Hepatocyte (in vitro differentiated cells): Measurements from ENCODE around the gene ALOX12.

Source experiments
- EZH2phosphoT487 ChIP-seq: fragments of 200-600 bp; sonication (generic); IDR thresholded peaks from one replicate; pipeline ENCODE4 v1.6.1; 2018; ENCODE audit warnings: antibody characterized with exemption, mild to moderate bottlenecking, low read depth, moderate library complexity; ENCODE audit not compliant: unreplicated experiment, severe bottlenecking
- TF ChIP-seq, protein P1 (sequence below): fragments of 200-600 bp; sonication (generic); IDR thresholded peaks from 2 replicates; pipeline ENCODE4 v1.5.1; 2016; ENCODE audit warnings: antibody characterized with exemption, mild to moderate bottlenecking; ENCODE audit not compliant: poor library complexity

GRCh38 chr17:7041607-7042500, 46.0 kb downstream of the ALOX12 start:
- TF ChIP-seq, protein P1, sequence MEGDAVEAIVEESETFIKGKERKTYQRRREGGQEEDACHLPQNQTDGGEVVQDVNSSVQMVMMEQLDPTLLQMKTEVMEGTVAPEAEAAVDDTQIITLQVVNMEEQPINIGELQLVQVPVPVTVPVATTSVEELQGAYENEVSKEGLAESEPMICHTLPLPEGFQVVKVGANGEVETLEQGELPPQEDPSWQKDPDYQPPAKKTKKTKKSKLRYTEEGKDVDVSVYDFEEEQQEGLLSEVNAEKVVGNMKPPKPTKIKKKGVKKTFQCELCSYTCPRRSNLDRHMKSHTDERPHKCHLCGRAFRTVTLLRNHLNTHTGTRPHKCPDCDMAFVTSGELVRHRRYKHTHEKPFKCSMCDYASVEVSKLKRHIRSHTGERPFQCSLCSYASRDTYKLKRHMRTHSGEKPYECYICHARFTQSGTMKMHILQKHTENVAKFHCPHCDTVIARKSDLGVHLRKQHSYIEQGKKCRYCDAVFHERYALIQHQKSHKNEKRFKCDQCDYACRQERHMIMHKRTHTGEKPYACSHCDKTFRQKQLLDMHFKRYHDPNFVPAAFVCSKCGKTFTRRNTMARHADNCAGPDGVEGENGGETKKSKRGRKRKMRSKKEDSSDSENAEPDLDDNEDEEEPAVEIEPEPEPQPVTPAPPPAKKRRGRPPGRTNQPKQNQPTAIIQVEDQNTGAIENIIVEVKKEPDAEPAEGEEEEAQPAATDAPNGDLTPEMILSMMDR, result no peak
- no peak for TF ChIP-seq EZH2phosphoT487
